ENCODE data around the gene FRMPD2.

The FRMPD2 gene

DNA sequence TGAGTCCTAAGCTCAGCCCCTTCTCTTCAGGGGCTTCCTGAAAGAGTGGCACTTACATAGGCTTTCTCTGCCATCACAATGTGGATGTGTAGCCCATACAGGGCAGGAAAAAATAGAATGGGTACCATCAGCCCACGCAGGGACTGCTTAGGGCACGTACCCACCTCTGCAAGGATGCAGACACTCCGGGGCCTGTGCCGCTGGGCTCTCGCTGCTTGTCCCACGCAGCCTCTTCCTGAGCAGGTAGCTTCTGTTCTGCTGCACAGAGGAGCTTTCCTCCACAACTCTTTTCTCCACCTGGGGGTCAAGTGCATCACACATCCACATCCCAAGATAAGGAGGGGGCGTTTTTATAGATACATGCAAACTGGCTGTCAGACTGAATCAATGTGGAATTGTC, 34.3 kb downstream of the FRMPD2 start:
- 89% methylated on average over 7 of the region's 7 CpGs for WGBS
- Histone ChIP-seq H2AK5ac (ENCODE audit: low read length, severe bottlenecking) (no peak overlapping the region), H2BK15ac (ENCODE audit: low read depth, poor library complexity, severe bottlenecking) (no peak overlapping the region), H3K4me2 (ENCODE audit: low read length, poor library complexity, severe bottlenecking) (no peak overlapping the region), H4K8ac (ENCODE audit: low read length) (no peak overlapping the region), H3K27me3 (ENCODE audit: control insufficient read depth in 1 of 2, insufficient read depth in 1 of 2, low read length in 2 of 2) (peaks cover 55 to 70% of the 10 kb centered on the region in 2 experiments), H2AFZ (ENCODE audit: low read depth, low read length) (no peak overlapping the region), H3K23ac (ENCODE audit: low read length in 2 of 2) (no peak overlapping the region), H3K4me1 (ENCODE audit: control insufficient read depth, insufficient read depth, low read depth, low read length) (peaks cover 2% of the 10 kb centered on the region), H2BK12ac (ENCODE audit: low read length in 2 of 2) (no peak overlapping the region), H3K14ac (ENCODE audit: low read length in 2 of 2) (no peak overlapping the region), H3K4ac (ENCODE audit: low read depth in 1 of 2, low read length in 2 of 2) (no peak overlapping the region), H3K4me3 (ENCODE audit: insufficient read depth in 1 of 2, low read depth in 1 of 2, low read length in 2 of 2) (no peak overlapping the region), H3K36me3 (ENCODE audit: control insufficient read depth in 1 of 2, insufficient read depth in 2 of 2, low read depth in 1 of 2, low read length in 2 of 2) (no peaks in the 10 kb centered on the region), H3K79me1 (replicated peaks; ENCODE audit: low read length, poor library complexity, severe bottlenecking) (no peaks in the 10 kb centered on the region), H2BK120ac (ENCODE audit: low read depth, low read length) (no peak overlapping the region), H3K9ac (ENCODE audit: low read length) (no peak overlapping the region), H4K91ac (ENCODE audit: low read length) (no peak overlapping the region), H3K9me3 (ENCODE audit: control insufficient read depth, low read length) (no peaks in the 10 kb centered on the region), H2BK5ac (ENCODE audit: low read depth, low read length, poor library complexity, severe bottlenecking) (no peak overlapping the region), H3K18ac (ENCODE audit: low read depth in 1 of 2, low read length in 2 of 2) (no peak overlapping the region), H3K27ac (ENCODE audit: low read length, poor library complexity, severe bottlenecking) (no peak overlapping the region)
- no peak for DNase-seq

DNA sequence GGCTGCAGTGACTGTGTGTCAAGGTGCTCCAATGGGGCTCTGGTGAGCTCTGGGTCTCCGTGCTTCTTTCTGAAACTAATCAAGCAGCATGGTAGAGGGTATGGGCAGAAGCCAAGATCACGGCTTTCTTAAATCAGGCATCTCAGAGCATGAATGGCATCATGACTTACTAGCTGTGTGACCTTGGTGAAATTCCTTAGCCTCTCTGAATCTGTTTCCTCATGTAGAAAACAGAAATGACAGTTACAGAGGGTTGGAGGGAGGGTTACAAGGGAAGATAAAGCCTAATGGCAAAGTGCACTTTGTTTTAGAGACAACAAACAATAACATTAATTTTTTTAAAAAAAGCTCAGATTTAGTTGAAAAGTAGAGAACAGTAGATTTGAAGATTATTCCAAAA, 34.9 kb downstream of the FRMPD2 start:
- Histone ChIP-seq H3K9ac (ENCODE audit: low read length) (no peak overlapping the region), H2BK120ac (ENCODE audit: low read depth, low read length) (no peak overlapping the region), H3K4me2 (ENCODE audit: low read length, poor library complexity, severe bottlenecking) (no peak overlapping the region), H4K8ac (ENCODE audit: low read length) (no peak overlapping the region), H2BK12ac (ENCODE audit: low read length in 2 of 2) (no peak overlapping the region), H3K27me3 (ENCODE audit: control insufficient read depth in 1 of 2, insufficient read depth in 1 of 2, low read length in 2 of 2) (peaks cover 49 to 69% of the 10 kb centered on the region in 2 experiments), H4K91ac (ENCODE audit: low read length) (no peak overlapping the region), H3K9me3 (ENCODE audit: control insufficient read depth, low read length) (no peaks in the 10 kb centered on the region), H2BK5ac (ENCODE audit: low read depth, low read length, poor library complexity, severe bottlenecking) (no peak overlapping the region), H3K79me1 (replicated peaks; ENCODE audit: low read length, poor library complexity, severe bottlenecking) (no peaks in the 10 kb centered on the region), H3K23ac (ENCODE audit: low read length in 2 of 2) (no peak overlapping the region), H3K27ac (ENCODE audit: low read length, poor library complexity, severe bottlenecking) (no peak overlapping the region), H3K4me1 (ENCODE audit: control insufficient read depth, insufficient read depth, low read depth, low read length) (peaks cover 2% of the 10 kb centered on the region), H2AFZ (ENCODE audit: low read depth, low read length) (no peak overlapping the region), H2BK15ac (ENCODE audit: low read depth, poor library complexity, severe bottlenecking) (no peak overlapping the region), H3K4me3 (ENCODE audit: insufficient read depth in 1 of 2, low read depth in 1 of 2, low read length in 2 of 2) (no peak overlapping the region), H3K36me3 (ENCODE audit: control insufficient read depth in 1 of 2, insufficient read depth in 2 of 2, low read depth in 1 of 2, low read length in 2 of 2) (no peaks in the 10 kb centered on the region), H3K4ac (ENCODE audit: low read depth in 1 of 2, low read length in 2 of 2) (no peak overlapping the region), H3K14ac (ENCODE audit: low read length in 2 of 2) (no peak overlapping the region), H2AK5ac (ENCODE audit: low read length, severe bottlenecking) (no peak overlapping the region), H3K18ac (ENCODE audit: low read depth in 1 of 2, low read length in 2 of 2) (no peak overlapping the region)
- no peak for DNase-seq
- WGBS = 79% methylated on average over 2 of the region's 2 CpGs

DNA sequence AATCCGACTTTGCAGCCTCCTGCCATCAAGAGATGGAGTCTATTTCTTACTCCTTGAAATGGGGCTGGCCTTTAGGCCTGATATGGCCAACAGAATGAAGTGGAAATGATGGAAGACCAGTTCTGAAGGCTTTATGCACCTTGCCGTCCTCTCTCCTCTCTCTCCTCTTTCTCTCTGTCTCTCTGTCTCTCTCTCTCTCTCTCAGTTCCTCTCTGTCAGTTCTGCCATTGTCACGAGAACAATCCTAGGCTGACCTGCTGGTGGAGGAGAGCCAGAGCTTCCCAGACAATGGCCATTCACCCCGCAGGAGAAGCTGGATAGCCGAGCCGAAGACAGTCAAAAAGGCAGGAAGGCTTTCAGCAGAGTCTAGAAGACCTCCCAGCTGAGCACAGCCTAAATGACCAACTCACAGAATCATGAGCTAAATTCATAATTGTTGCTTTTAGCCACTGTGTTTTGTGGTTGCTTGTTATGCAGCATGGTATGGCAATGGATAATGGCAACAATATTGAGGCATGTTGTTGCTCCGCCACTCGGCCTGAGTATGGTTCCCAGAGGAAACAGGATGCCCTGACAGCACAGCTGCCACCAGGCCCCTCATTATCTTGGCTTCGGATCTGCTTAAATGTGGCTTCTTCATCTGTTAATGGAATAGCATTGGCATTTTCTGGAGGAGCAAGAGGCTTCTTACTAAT, 35.5 kb downstream of the FRMPD2 start:
- Histone ChIP-seq H3K27ac (ENCODE audit: low read length, poor library complexity, severe bottlenecking) (no peak overlapping the region), H2BK12ac (ENCODE audit: low read length in 2 of 2) (no peak overlapping the region), H4K91ac (ENCODE audit: low read length) (no peak overlapping the region), H3K4me1 (ENCODE audit: control insufficient read depth, insufficient read depth, low read depth, low read length) (peaks cover 2% of the 10 kb centered on the region), H3K14ac (ENCODE audit: low read length in 2 of 2) (no peak overlapping the region), H3K4me3 (ENCODE audit: insufficient read depth in 1 of 2, low read depth in 1 of 2, low read length in 2 of 2) (no peak overlapping the region), H3K4me2 (ENCODE audit: low read length, poor library complexity, severe bottlenecking) (no peak overlapping the region), H4K8ac (ENCODE audit: low read length) (no peak overlapping the region), H3K9ac (ENCODE audit: low read length) (no peak overlapping the region), H3K27me3 (ENCODE audit: control insufficient read depth in 1 of 2, insufficient read depth in 1 of 2, low read length in 2 of 2) (peaks cover 46 to 71% of the 10 kb centered on the region in 2 experiments), H2BK15ac (ENCODE audit: low read depth, poor library complexity, severe bottlenecking) (no peak overlapping the region), H3K36me3 (ENCODE audit: control insufficient read depth in 1 of 2, insufficient read depth in 2 of 2, low read depth in 1 of 2, low read length in 2 of 2) (no peaks in the 10 kb centered on the region), H2AK5ac (ENCODE audit: low read length, severe bottlenecking) (no peak overlapping the region), H2BK5ac (ENCODE audit: low read depth, low read length, poor library complexity, severe bottlenecking) (no peak overlapping the region), H3K18ac (ENCODE audit: low read depth in 1 of 2, low read length in 2 of 2) (no peak overlapping the region), H3K79me1 (replicated peaks; ENCODE audit: low read length, poor library complexity, severe bottlenecking) (no peaks in the 10 kb centered on the region), H2BK120ac (ENCODE audit: low read depth, low read length) (no peak overlapping the region), H3K23ac (ENCODE audit: low read length in 2 of 2) (no peak overlapping the region), H2AFZ (ENCODE audit: low read depth, low read length) (no peak overlapping the region), H3K9me3 (ENCODE audit: control insufficient read depth, low read length) (no peaks in the 10 kb centered on the region), H3K4ac (ENCODE audit: low read depth in 1 of 2, low read length in 2 of 2) (no peak overlapping the region)
- 81% methylated on average over 8 of the region's 9 CpGs for WGBS
- DNase-seq = no peak

DNA sequence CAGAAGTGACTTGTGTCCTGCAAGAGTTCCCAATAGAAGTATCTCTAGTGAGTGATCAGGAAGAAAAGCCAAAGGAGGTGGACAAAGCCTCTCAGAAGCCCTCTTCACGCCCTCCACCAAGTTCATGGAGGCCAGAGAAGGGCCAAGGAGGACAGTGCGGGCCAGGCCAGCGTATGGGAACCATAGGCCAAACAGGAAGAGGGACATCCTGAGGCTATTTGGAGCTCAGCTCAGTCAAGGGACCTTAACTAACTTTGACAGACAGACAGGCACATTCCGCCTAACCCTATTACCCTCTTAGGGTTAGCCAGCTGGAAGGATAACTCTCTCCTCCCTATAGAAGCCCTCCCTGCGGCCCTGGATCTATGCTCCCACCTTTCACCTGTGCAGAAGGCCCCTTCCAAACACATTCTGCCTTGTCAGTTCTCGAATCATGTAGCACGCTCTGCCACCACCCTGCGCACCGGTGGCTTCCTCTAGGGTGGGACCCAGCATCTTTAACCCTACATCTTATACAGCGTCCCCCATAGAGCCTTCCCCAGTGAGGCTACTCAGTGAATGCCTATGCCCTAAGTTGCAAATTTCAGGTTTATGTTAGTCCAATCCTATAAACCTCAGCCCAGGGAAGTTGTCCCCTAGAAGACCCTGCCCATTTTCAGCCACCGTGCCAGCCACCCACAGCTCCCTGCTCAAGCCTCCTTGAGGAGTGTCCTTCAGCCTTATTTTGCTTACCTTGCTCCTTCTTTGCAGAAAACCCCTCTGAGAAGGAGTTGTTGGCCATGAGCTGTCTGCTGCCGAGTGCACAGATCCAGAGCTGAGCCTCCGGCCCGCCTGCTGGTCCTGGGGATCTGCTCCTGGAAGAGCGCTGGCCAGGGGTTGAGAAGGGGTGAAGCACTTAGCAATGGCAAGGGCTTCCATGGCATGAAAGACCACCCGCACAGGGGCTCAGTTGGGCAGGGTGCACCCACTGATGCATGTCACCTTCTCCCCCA, 36.9 kb downstream of the FRMPD2 start:
- Histone ChIP-seq H2AFZ (ENCODE audit: low read depth, low read length) (no peak overlapping the region), H4K8ac (ENCODE audit: low read length) (no peak overlapping the region), H3K18ac (ENCODE audit: low read depth in 1 of 2, low read length in 2 of 2) (no peak overlapping the region), H2BK12ac (ENCODE audit: low read length in 2 of 2) (no peak overlapping the region), H3K14ac (ENCODE audit: low read length in 2 of 2) (no peak overlapping the region), H3K36me3 (ENCODE audit: control insufficient read depth in 1 of 2, insufficient read depth in 2 of 2, low read depth in 1 of 2, low read length in 2 of 2) (no peaks in the 10 kb centered on the region), H3K27me3 (ENCODE audit: control insufficient read depth in 1 of 2, insufficient read depth in 1 of 2, low read length in 2 of 2) (peaks cover 40 to 67% of the 10 kb centered on the region in 2 experiments), H3K4me2 (ENCODE audit: low read length, poor library complexity, severe bottlenecking) (no peak overlapping the region), H3K27ac (ENCODE audit: low read length, poor library complexity, severe bottlenecking) (no peak overlapping the region), H3K4me1 (ENCODE audit: control insufficient read depth, insufficient read depth, low read depth, low read length) (peaks cover 2% of the 10 kb centered on the region), H3K9ac (ENCODE audit: low read length) (no peak overlapping the region), H3K4me3 (ENCODE audit: insufficient read depth in 1 of 2, low read depth in 1 of 2, low read length in 2 of 2) (no peak overlapping the region), H2AK5ac (ENCODE audit: low read length, severe bottlenecking) (no peak overlapping the region), H2BK5ac (ENCODE audit: low read depth, low read length, poor library complexity, severe bottlenecking) (no peak overlapping the region), H3K79me1 (replicated peaks; ENCODE audit: low read length, poor library complexity, severe bottlenecking) (no peaks in the 10 kb centered on the region), H3K4ac (ENCODE audit: low read depth in 1 of 2, low read length in 2 of 2) (no peak overlapping the region), H3K23ac (ENCODE audit: low read length in 2 of 2) (no peak overlapping the region), H2BK120ac (ENCODE audit: low read depth, low read length) (no peak overlapping the region), H4K91ac (ENCODE audit: low read length) (no peak overlapping the region), H3K9me3 (ENCODE audit: control insufficient read depth, low read length) (no peaks in the 10 kb centered on the region), H2BK15ac (ENCODE audit: low read depth, poor library complexity, severe bottlenecking) (no peak overlapping the region)
- 92% methylated on average over 15 of the region's 16 CpGs for WGBS
- no peak for DNase-seq
